Breast epithelium (tissue), 4 donors: Measurements from ENCODE around the gene CABLES1. TPM values are rescaled to one million over a fixed set of nuclear protein-coding genes. Genes with fewer than 3 reads are reported as not detected.
A peak's percentile ranks its signal among the peaks of the same experiment; 100 is the strongest.
"Not testable (repeated sequence)": the region's sequence is repeated elsewhere in the genome, so short reads cannot be mapped to it uniquely, and the experiment has no call there.

Experiments used
- DNase-seq, 2 donors: peaks; one replicate each; pipeline ENCODE4 v3.0.0-alpha.2; 2019; ENCODE audit warnings: low spot score in 2 of 2
- H3K27ac ChIP-seq, 2 donors: fragments of 200-600 bp; sonication (generic) in 1 of 2; one replicate each; pipeline ENCODE4 v1.5.1; 2016 to 2019; ENCODE audit warnings: mild to moderate bottlenecking in 1 of 2
- H3K27me3 ChIP-seq, 2 donors: fragments of 200-600 bp; sonication (generic) in 1 of 2; one replicate each; pipeline versions ENCODE4 v1.5.1 to v1.6.0; 2017 to 2019; ENCODE audit warnings: control low read depth in 1 of 2, mild to moderate bottlenecking in 1 of 2
- H3K36me3 ChIP-seq: fragments of 200-600 bp; one replicate; pipeline ENCODE4 v1.5.1; 2019
- H3K4me1 ChIP-seq, 2 donors: fragments of 200-600 bp; sonication (generic); one replicate each; pipeline ENCODE4 v1.5.1; 2016 to 2019; ENCODE audit warnings: control low read depth in 1 of 2
- H3K4me3 ChIP-seq, 3 donors: fragments of 200-600 bp; sonication (generic); 1 replicate in 2 of 3; 2 replicates in 1 of 3; pipeline ENCODE4 v1.5.1; 2016 to 2019; ENCODE audit warnings: mild to moderate bottlenecking in 3 of 3, moderate library complexity in 2 of 3
- H3K9me3 ChIP-seq, 2 donors: fragments of 200-600 bp; sonication (generic) in 1 of 2; one replicate each; pipeline ENCODE4 v1.5.1; 2016 to 2019; ENCODE audit warnings: control low read depth in 1 of 2
- CTCF ChIP-seq, 3 donors: fragments of 450-650 bp; IDR thresholded peaks; one replicate each; pipeline ENCODE4 v1.5.1; 2016 to 2017; ENCODE audit warnings: antibody characterized with exemption in 3 of 3, mild to moderate bottlenecking in 3 of 3, moderate library complexity in 3 of 3
- POLR2A ChIP-seq: fragments of 450-650 bp; IDR thresholded peaks from one replicate; pipeline ENCODE4 v1.6.1; 2016; ENCODE audit warnings: antibody characterized with exemption, mild to moderate bottlenecking, moderate library complexity
- POLR2AphosphoS5 ChIP-seq, 3 donors: sonication (generic); formaldehyde crosslinking; IDR thresholded peaks; one replicate each; pipeline ENCODE4 v1.6.1; 2017; ENCODE audit warnings: antibody characterized with exemption in 3 of 3
- intact Hi-C: fragments of 100-400 bp; cut with DNase I; formaldehyde crosslinking; loops from one replicate; pipeline ENCODE4 v1.15.1; 2023; ENCODE audit warnings: low total_unique reads
- total RNA-seq, 3 donors: library from RNA; depleted of rRNA; stranded (reverse); fragments of >200 nt; gene quantifications; one replicate each; pipeline ENCODE4 v1.1.0, GENCODE V29; 2016

The CABLES1 gene
- 10 to 100 TPM; 18.1 to 28.7 (median 22.3) TPM for total RNA-seq

- peak within 1 kb of the TSS; percentile 89 to 90 for H3K27ac ChIP-seq
These were observed at the start of gene CABLES1 for GRCh38 chr18:23134780-23135549. Gene CABLES1, plus strand, starts transcription at chr18:23135485. Its CDS starts 278 bp downstream, at chr18:23135763.

GRCh38 chr18:23087352-23087751 is 47.9 kb upstream of the CABLES1 start:
- Histone ChIP-seq H3K36me3 (no peaks in the 10 kb centered on the region), H3K27me3 (no peaks in the 10 kb centered on the region), H3K4me3 (no peak overlapping the region), H3K27ac (no peak overlapping the region), H3K4me1 (no peaks in the 10 kb centered on the region), H3K9me3 (no peaks in the 10 kb centered on the region)
- intact Hi-C loops, result no loop called here
- TF ChIP-seq CTCF (IDR thresholded peaks at IDR 0.05), result no peak
- TF ChIP-seq POLR2A, result no peak
- no peak for TF ChIP-seq POLR2AphosphoS5 (IDR thresholded peaks at IDR 0.05)
- DNase-seq, result no peak

More at GRCh38 chr18:23134780-23135549, at the start of gene CABLES1:
- Histone ChIP-seq H3K36me3 (no peaks in the 10 kb centered on the region), H3K9me3 (no peaks in the 10 kb centered on the region), H3K4me1 (peaks cover 0 to 6% of the 10 kb centered on the region in 2 donors), H3K27me3 (no peaks in the 10 kb centered on the region), H3K4me3 (peak within 1 kb of the TSS; percentile 56 to 90 (median 78))
- intact Hi-C loops, result no loop called here
- peak; percentile 49 to 57 for DNase-seq
- TF ChIP-seq POLR2AphosphoS5 (IDR thresholded peaks at IDR 0.05) (peak; percentile 27 to 54 (median 52)), POLR2A (peak; percentile 21), CTCF (IDR thresholded peaks at IDR 0.05) (no peak)

GRCh38 chr18:23088310-23088709 is 47.0 kb upstream of the CABLES1 start:
- no peaks in the 10 kb centered on the region for H3K36me3 ChIP-seq
- no peak overlapping the region for H3K27ac ChIP-seq
- intact Hi-C loops, result no loop called here
- H3K9me3 ChIP-seq, result no peaks in the 10 kb centered on the region
- no peaks in the 10 kb centered on the region for H3K4me1 ChIP-seq
- H3K27me3 ChIP-seq, result no peaks in the 10 kb centered on the region
- no peak overlapping the region for H3K4me3 ChIP-seq
- no peak for DNase-seq
- TF ChIP-seq POLR2A, result no peak
- no peak for TF ChIP-seq POLR2AphosphoS5 (IDR thresholded peaks at IDR 0.05)
- no peak for TF ChIP-seq CTCF (IDR thresholded peaks at IDR 0.05)

- intact Hi-C loops, H3K27ac ChIP-seq, H3K27me3 ChIP-seq, H3K4me1 ChIP-seq, H3K9me3 ChIP-seq, H3K36me3 ChIP-seq, DNase-seq, H3K4me3 ChIP-seq: not testable (repeated sequence)
These were observed 44.0 kb upstream of the CABLES1 start for GRCh38 chr18:23091017-23091993.

GRCh38 chr18:23092121-23092520 is 43.2 kb upstream of the CABLES1 start:
- Histone ChIP-seq H3K36me3 (no peaks in the 10 kb centered on the region), H3K9me3 (no peaks in the 10 kb centered on the region)
- TF ChIP-seq POLR2AphosphoS5 (IDR thresholded peaks at IDR 0.05) (no peak), POLR2A (no peak), CTCF (IDR thresholded peaks at IDR 0.05) (no peak)

GRCh38 chr18:23093130-23093529 is 42.2 kb upstream of the CABLES1 start:
- intact Hi-C loops, result not testable (repeated sequence)

More at GRCh38 chr18:23092121-23092520, 43.2 kb upstream of the CABLES1 start:
- DNase-seq, result no peak
- intact Hi-C loops, result no loop called here
- Histone ChIP-seq H3K27me3 (no peaks in the 10 kb centered on the region), H3K4me1 (no peaks in the 10 kb centered on the region), H3K4me3 (no peak overlapping the region), H3K27ac (no peak overlapping the region)

More at GRCh38 chr18:23093130-23093529, 42.2 kb upstream of the CABLES1 start:
- not testable (repeated sequence) for H3K9me3 ChIP-seq, H3K27me3 ChIP-seq, DNase-seq, H3K4me1 ChIP-seq, H3K4me3 ChIP-seq, H3K27ac ChIP-seq, H3K36me3 ChIP-seq
